SK-N-SH (cell line): ENCODE data around the gene SLC9A7. TPM values are rescaled to one million over a fixed set of nuclear protein-coding genes. Genes with fewer than 3 reads are reported as not detected.
A peak's percentile ranks its signal among the peaks of the same experiment; 100 is the strongest.

ENCODE experiments used
- CTCF ChIA-PET: fragments of 300-600, 350-600 bp; formaldehyde crosslinking; extraction: SDS; loops from one replicate; lab custom pipeline; 2021; lab: Yijun Ruan, JAX
- POLR2A ChIA-PET: fragments of 350-600 bp; sonication (Branson Sonifier 250); formaldehyde crosslinking; extraction: SDS; loops from one replicate; lab custom pipeline; 2020; ENCODE audit warnings: antibody characterized with exemption, inconsistent platforms; lab: Yijun Ruan, JAX
- DNase-seq: peaks from one replicate; pipeline ENCODE4 v3.0.0; 2012
- H2AFZ ChIP-seq: fragments of 200-600 bp; sonication (generic); 2 replicates; pipeline ENCODE4 v1.8.1; 2016; ENCODE audit warnings: antibody characterized with exemption, mild to moderate bottlenecking, low read depth
- H3F3A ChIP-seq: fragments of 200-600 bp; sonication (generic); replicated peaks from 2 replicates; pipeline ENCODE3; 2016; ENCODE audit warnings: antibody characterized with exemption, mild to moderate bottlenecking; ENCODE audit not compliant: insufficient read depth
- H3K27ac ChIP-seq, 2 experiments: fragments of 200-500 bp in 1 of 2; fragments of 200-600 bp in 1 of 2; sonication (Bioruptor generic) in 1 of 2; sonication (generic), shearing (Covaris generic) in 1 of 2; 2 replicates each; pipeline versions ENCODE4 v1.5.1 to v1.6.1; 2014 to 2016; ENCODE audit warnings: low read depth in 2 of 2, inconsistent platforms in 1 of 2, low read length in 1 of 2, mild to moderate bottlenecking in 1 of 2, mixed read lengths in 1 of 2
- H3K27me3 ChIP-seq: fragments of 200-600 bp; sonication (generic), shearing (Covaris generic); 2 replicates; pipeline ENCODE4 v1.6.1; 2016; ENCODE audit warnings: mixed run types; ENCODE audit not compliant: insufficient read depth
- H3K36me3 ChIP-seq, 2 experiments: fragments of 200-500 bp in 1 of 2; fragments of 200-600 bp in 1 of 2; sonication (Bioruptor generic) in 1 of 2; sonication (generic) in 1 of 2; replicated peaks in 1 of 2; 2 replicates each; pipeline versions ENCODE3 to v1.5.1; 2014 to 2016; ENCODE audit warnings: low read length in 1 of 2, mild to moderate bottlenecking in 1 of 2; ENCODE audit not compliant: insufficient read depth in 2 of 2, control insufficient read depth in 1 of 2
- H3K4me1 ChIP-seq, 2 experiments: fragments of 200-500 bp in 1 of 2; fragments of 200-600 bp in 1 of 2; sonication (Bioruptor generic) in 1 of 2; sonication (generic), shearing (Covaris generic) in 1 of 2; 2 replicates each; pipeline versions ENCODE4 v1.5.1 to v1.6.1; 2014 to 2016; ENCODE audit warnings: low read depth in 1 of 2, low read length in 1 of 2, mixed run types in 1 of 2; ENCODE audit not compliant: insufficient read depth in 2 of 2, control insufficient read depth in 1 of 2
- H3K4me2 ChIP-seq: fragments of 200-600 bp; sonication (generic), shearing (Covaris generic); 2 replicates; pipeline ENCODE4 v1.6.1; 2017; ENCODE audit warnings: mixed run types
- H3K4me3 ChIP-seq, 2 experiments: fragments of 200-500 bp in 1 of 2; fragments of 200-600 bp in 1 of 2; sonication (Bioruptor generic) in 1 of 2; sonication (generic), shearing (Covaris generic) in 1 of 2; 2 replicates each; pipeline versions ENCODE4 v1.5.1 to v1.8.1; 2014 to 2016; ENCODE audit warnings: low read depth in 2 of 2, inconsistent platforms in 1 of 2, low read length in 1 of 2, mild to moderate bottlenecking in 1 of 2, mixed read lengths in 1 of 2, moderate library complexity in 1 of 2
- H3K79me2 ChIP-seq: fragments of 200-600 bp; sonication (generic); 2 replicates; pipeline ENCODE4 v1.8.1; 2017; ENCODE audit warnings: mild to moderate bottlenecking; ENCODE audit not compliant: insufficient read depth
- H3K9ac ChIP-seq: fragments of 200-600 bp; sonication (generic); 2 replicates; pipeline ENCODE4 v1.6.1; 2017; ENCODE audit warnings: mixed run types
- H3K9me2 ChIP-seq: fragments of 200-600 bp; sonication (generic); 2 replicates; pipeline ENCODE4 v1.6.1; 2017; ENCODE audit warnings: mixed run types
- H3K9me3 ChIP-seq: fragments of 200-600 bp; sonication (generic); 2 replicates; pipeline ENCODE4 v1.6.1; 2017; ENCODE audit warnings: mixed run types, mild to moderate bottlenecking, moderate library complexity
- H4K20me1 ChIP-seq: fragments of 200-600 bp; sonication (generic); 2 replicates; pipeline ENCODE4 v1.6.1; 2017; ENCODE audit warnings: mild to moderate bottlenecking, mixed run types; ENCODE audit not compliant: insufficient read depth
- CHD2 ChIP-seq: fragments of 150-350 bp; IDR thresholded peaks from 2 replicates; pipeline ENCODE4 v1.6.1; 2018; ENCODE audit warnings: low read length; ENCODE audit not compliant: partially characterized antibody
- EZH2phosphoT487 ChIP-seq: fragments of 200-600 bp; sonication (generic); IDR thresholded peaks from 2 replicates; pipeline ENCODE4 v1.6.1; 2017; ENCODE audit warnings: low read depth, mixed run types, mild to moderate bottlenecking, antibody characterized with exemption, moderate library complexity, borderline replicate concordance
- FOSL2 ChIP-seq: IDR thresholded peaks from 2 replicates; pipeline ENCODE4 v1.4.0; 2012; ENCODE audit warnings: low read depth, mild to moderate bottlenecking, moderate library complexity, borderline replicate concordance
- GABPA ChIP-seq: IDR thresholded peaks from 2 replicates; pipeline ENCODE4 v1.4.0; 2012; ENCODE audit warnings: low read depth, mild to moderate bottlenecking
- GATA2 ChIP-seq: sonication (generic); formaldehyde crosslinking; IDR thresholded peaks from 2 replicates; pipeline ENCODE4 v1.5.0; 2020; ENCODE audit warnings: mild to moderate bottlenecking, missing genetic modification reagents
- JUND ChIP-seq: IDR thresholded peaks from 2 replicates; pipeline ENCODE4 v1.4.0; 2012
- MEF2A ChIP-seq: IDR thresholded peaks from 2 replicates; pipeline ENCODE4 v1.4.0; 2012; ENCODE audit warnings: low read depth, borderline replicate concordance
- MXI1 ChIP-seq: IDR thresholded peaks from 2 replicates; pipeline ENCODE4 v1.6.1; 2012; ENCODE audit warnings: mild to moderate bottlenecking, low read depth, low read length, improper control_type of control experiment
- NRF1 ChIP-seq: IDR thresholded peaks from 2 replicates; pipeline ENCODE4 v1.6.1; 2012; ENCODE audit warnings: low read depth, mild to moderate bottlenecking, low read length
- PBX3 ChIP-seq: IDR thresholded peaks from 2 replicates; pipeline ENCODE4; 2012
- POLR2AphosphoS5 ChIP-seq: IDR thresholded peaks from 2 replicates; pipeline ENCODE4 v1.6.1; 2012; ENCODE audit warnings: low read depth, low read length
- RAD21 ChIP-seq: IDR thresholded peaks from 2 replicates; pipeline ENCODE4 v1.6.1; 2012; ENCODE audit warnings: mild to moderate bottlenecking, low read length
- RXRA ChIP-seq: IDR thresholded peaks from 2 replicates; pipeline ENCODE4 v1.4.0; 2012; ENCODE audit warnings: low read depth, mild to moderate bottlenecking, borderline replicate concordance
- SMC3 ChIP-seq: IDR thresholded peaks from 2 replicates; pipeline ENCODE4 v1.6.1; 2012; ENCODE audit warnings: low read depth, low read length, improper control_type of control experiment
- TEAD4 ChIP-seq: IDR thresholded peaks from 2 replicates; pipeline ENCODE4 v1.4.0; 2012; ENCODE audit warnings: mild to moderate bottlenecking, borderline replicate concordance; ENCODE audit not compliant: insufficient read depth
- WGBS: methylation state at CpG from one replicate; pipeline ENCODE4 v1.1.6; 2017; ENCODE audit warnings: low lambda C conversion rate; 5-methylcytosine and 5-hydroxymethylcytosine counted together
- polyA plus RNA-seq, 3 experiments: library from polyadenylated mRNA; depleted of rRNA; stranded (reverse); fragments of >200 nt; gene quantifications; 2 replicates each; pipeline ENCODE4 v1.2.3, GENCODE V29; 2012
- TF ChIP-seq, protein P1 (sequence below): IDR thresholded peaks from 2 replicates; pipeline ENCODE4 v1.4.0; 2012; ENCODE audit warnings: low read depth, borderline replicate concordance

The SLC9A7 gene
- polyA plus RNA-seq, 1 of the 3 experiments (the other 2 are of a cell fraction), result 10.5 TPM

- Histone ChIP-seq H4K20me1 (no peaks in the 10 kb centered on the region), H3K36me3 (no peaks in the 10 kb centered on the region), H3K79me2 (no peaks in the 10 kb centered on the region), H3K9me3 (no peaks in the 10 kb centered on the region), H3K4me3 (no peak overlapping the region), H3K27me3 (peaks cover 9% of the 10 kb centered on the region; the same call in 1 of the 2 replicates), H3K9ac (no peak overlapping the region), H2AFZ (no peak overlapping the region), H3K9me2 (no peaks in the 10 kb centered on the region), H3K27ac (peak overlapping the region in 1 of 2 experiments; percentile 39; a peak in 2 of 4 replicates), H3K4me2 (no peak overlapping the region), H3K4me1 (peaks cover 0 to 4% of the 10 kb centered on the region in 2 experiments; a peak in 1 of 4 replicates), H3F3A (no peaks in the 10 kb centered on the region)
- peak; percentile 52 for DNase-seq
- POLR2A ChIA-PET, result no interaction called here
- CTCF ChIA-PET, result interaction anchor here (1.1 to 3.0 kb wide), 6 partner anchors 12 to 147 kb away, joined by 3 to 13 read pairs (median 4); no protein-coding TSS in a partner anchor
- TF ChIP-seq GATA2, result no peak
- TF ChIP-seq CHD2, result peak; percentile 7
- TF ChIP-seq PBX3, result no peak
- WGBS, result 52% methylated on average over 7 of the region's 7 CpGs
These were observed 109.3 kb downstream of the SLC9A7 start for GRCh38 chrX:46649421-46650260.

DNA sequence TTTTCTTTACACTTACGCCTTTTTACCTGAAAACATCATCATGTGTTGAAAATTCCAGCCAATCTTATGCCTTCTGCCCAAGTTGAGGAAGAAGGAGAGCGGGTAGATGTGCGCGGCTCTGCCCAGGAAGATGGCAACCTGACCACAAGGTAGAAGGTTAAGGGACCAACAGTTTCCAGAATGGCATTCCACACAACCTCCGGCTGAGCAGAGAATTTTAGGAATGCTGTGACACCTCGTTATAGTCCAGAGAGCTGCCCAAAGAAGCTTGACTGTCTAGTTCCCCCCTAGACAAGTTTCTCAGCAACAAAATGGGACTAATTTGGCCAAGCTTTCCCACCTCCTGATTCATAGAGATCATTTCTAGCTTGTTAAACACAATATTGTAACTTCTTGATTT is 110.3 kb downstream of the SLC9A7 start:
- H2AFZ ChIP-seq, result no peak overlapping the region
- H3K4me1 ChIP-seq, result peaks cover 0 to 4% of the 10 kb centered on the region in 2 experiments; a peak in 1 of 4 replicates
- no peaks in the 10 kb centered on the region for H3F3A ChIP-seq
- H3K9me2 ChIP-seq, result no peaks in the 10 kb centered on the region
- H3K27me3 ChIP-seq, result peaks cover 9% of the 10 kb centered on the region; the same call in 1 of the 2 replicates
- no peak overlapping the region for H3K9ac ChIP-seq
- H3K9me3 ChIP-seq, result no peaks in the 10 kb centered on the region
- H3K27ac ChIP-seq, result no peak overlapping the region
- no peaks in the 10 kb centered on the region for H3K36me3 ChIP-seq
- CTCF ChIA-PET, result interaction anchor here (0.7 to 3.0 kb wide), 8 partner anchors 11 to 93 kb away, joined by 3 to 13 read pairs (median 4); no protein-coding TSS in a partner anchor
- 49% methylated on average over 6 of the region's 6 CpGs for WGBS
- H3K79me2 ChIP-seq, result no peaks in the 10 kb centered on the region
- no peak overlapping the region for H3K4me3 ChIP-seq
- no peaks in the 10 kb centered on the region for H4K20me1 ChIP-seq
- POLR2A ChIA-PET, result no interaction called here
- no peak for DNase-seq
- no peak overlapping the region for H3K4me2 ChIP-seq
- TF ChIP-seq GABPA, result no peak
- no peak for TF ChIP-seq GATA2
- no peak for TF ChIP-seq PBX3
- no peak for TF ChIP-seq POLR2AphosphoS5
- no peak for TF ChIP-seq EZH2phosphoT487
- TF ChIP-seq, protein P1, sequence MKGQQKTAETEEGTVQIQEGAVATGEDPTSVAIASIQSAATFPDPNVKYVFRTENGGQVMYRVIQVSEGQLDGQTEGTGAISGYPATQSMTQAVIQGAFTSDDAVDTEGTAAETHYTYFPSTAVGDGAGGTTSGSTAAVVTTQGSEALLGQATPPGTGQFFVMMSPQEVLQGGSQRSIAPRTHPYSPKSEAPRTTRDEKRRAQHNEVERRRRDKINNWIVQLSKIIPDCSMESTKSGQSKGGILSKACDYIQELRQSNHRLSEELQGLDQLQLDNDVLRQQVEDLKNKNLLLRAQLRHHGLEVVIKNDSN, result no peak
- TF ChIP-seq FOSL2, result no peak
- no peak for TF ChIP-seq RXRA
- no peak for TF ChIP-seq TEAD4
- TF ChIP-seq SMC3, result no peak
- no peak for TF ChIP-seq JUND
- no peak for TF ChIP-seq RAD21
- TF ChIP-seq MEF2A, result no peak
- no peak for TF ChIP-seq NRF1
- no peak for TF ChIP-seq MXI1
- TF ChIP-seq, all 33 proteins: peak for 0
